NT2/D1 (cell line): ENCODE data around the gene SWT1.

ENCODE experiments used
- SUZ12 ChIP-seq: IDR thresholded peaks from 2 replicates; pipeline ENCODE4 v1.6.1; 2011; ENCODE audit not compliant: insufficient read length, insufficient read depth; ENCODE audit errors: extremely low read depth
- YY1 ChIP-seq: IDR thresholded peaks from 2 replicates; pipeline ENCODE4 v1.6.1; 2011; ENCODE audit not compliant: insufficient read length, insufficient read depth
- ZNF274 ChIP-seq: IDR thresholded peaks from 2 replicates; pipeline ENCODE4 v1.6.1; 2011; ENCODE audit warnings: mild to moderate bottlenecking, low read depth, low read length

DNA sequence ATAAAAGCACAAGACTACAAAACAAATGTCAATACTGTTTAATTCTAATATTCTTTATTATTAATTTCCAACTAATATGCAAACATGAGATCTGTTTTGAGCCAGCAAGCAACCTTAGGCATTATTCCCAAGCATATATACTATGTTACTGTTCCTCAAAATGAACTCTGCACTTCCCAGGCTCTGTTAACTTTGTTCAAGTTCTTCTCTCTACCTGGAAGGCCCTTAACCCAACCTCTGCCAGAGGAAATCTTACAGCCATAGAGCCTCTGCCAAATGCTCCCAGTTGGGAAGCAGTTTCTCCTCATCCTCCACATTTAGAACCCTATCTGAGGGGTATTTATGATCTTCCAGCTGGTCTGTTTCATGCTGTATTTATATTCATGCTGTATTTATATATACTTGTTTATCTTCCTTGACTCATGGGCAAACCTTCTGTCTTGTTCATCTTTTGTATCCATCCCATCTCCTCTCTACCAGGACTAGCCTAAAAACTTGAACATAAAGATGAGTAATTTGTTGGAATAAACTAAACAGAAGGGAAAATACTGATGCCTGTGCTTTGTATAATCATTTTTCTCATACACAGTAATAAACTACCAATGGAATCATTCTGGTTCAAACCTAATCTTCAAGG is 154.7 kb downstream of the SWT1 start:
- TF ChIP-seq YY1 (no peak), SUZ12 (no peak), ZNF274 (no peak)
